Measurements from ENCODE around the gene GPR158.

- TF ChIP-seq, protein P1, sequence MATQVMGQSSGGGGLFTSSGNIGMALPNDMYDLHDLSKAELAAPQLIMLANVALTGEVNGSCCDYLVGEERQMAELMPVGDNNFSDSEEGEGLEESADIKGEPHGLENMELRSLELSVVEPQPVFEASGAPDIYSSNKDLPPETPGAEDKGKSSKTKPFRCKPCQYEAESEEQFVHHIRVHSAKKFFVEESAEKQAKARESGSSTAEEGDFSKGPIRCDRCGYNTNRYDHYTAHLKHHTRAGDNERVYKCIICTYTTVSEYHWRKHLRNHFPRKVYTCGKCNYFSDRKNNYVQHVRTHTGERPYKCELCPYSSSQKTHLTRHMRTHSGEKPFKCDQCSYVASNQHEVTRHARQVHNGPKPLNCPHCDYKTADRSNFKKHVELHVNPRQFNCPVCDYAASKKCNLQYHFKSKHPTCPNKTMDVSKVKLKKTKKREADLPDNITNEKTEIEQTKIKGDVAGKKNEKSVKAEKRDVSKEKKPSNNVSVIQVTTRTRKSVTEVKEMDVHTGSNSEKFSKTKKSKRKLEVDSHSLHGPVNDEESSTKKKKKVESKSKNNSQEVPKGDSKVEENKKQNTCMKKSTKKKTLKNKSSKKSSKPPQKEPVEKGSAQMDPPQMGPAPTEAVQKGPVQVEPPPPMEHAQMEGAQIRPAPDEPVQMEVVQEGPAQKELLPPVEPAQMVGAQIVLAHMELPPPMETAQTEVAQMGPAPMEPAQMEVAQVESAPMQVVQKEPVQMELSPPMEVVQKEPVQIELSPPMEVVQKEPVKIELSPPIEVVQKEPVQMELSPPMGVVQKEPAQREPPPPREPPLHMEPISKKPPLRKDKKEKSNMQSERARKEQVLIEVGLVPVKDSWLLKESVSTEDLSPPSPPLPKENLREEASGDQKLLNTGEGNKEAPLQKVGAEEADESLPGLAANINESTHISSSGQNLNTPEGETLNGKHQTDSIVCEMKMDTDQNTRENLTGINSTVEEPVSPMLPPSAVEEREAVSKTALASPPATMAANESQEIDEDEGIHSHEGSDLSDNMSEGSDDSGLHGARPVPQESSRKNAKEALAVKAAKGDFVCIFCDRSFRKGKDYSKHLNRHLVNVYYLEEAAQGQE (IDR thresholded peaks at IDR 0.05; ENCODE audit: insufficient replicate concordance, low read depth), result no peak
- TF ChIP-seq CTCF (IDR thresholded peaks at IDR 0.05; ENCODE audit: insufficient read depth, low read length) (no peak), SPI1 (IDR thresholded peaks at IDR 0.05; ENCODE audit: borderline replicate concordance, low read depth) (no peak), POLR2AphosphoS5 (IDR thresholded peaks at IDR 0.05; ENCODE audit: low read depth) (no peak), GABPA (IDR thresholded peaks at IDR 0.05; ENCODE audit: low read depth) (no peak)
These were observed 333.5 kb downstream of the GPR158 start for GRCh38 chr10:25508112-25508815.

Data from HL-60 (cell line).